HUES48 (cell line): ENCODE data around the gene BMP2.

Experiments
- H3K27ac ChIP-seq: one replicate; pipeline ENCODE4 v1.7.0; 2013; ENCODE audit warnings: low read depth, low read length, inconsistent platforms
- H3K27me3 ChIP-seq: 2 replicates; pipeline ENCODE4 v1.6.1; 2013; ENCODE audit warnings: mild to moderate bottlenecking, low read length; ENCODE audit not compliant: control insufficient read depth, insufficient read depth
- H3K36me3 ChIP-seq: 2 replicates; pipeline ENCODE4 v1.6.1; 2013; ENCODE audit warnings: low read length; ENCODE audit not compliant: control insufficient read depth, insufficient read depth
- H3K4me1 ChIP-seq: 2 replicates; pipeline ENCODE4 v1.6.1; 2013; ENCODE audit warnings: mild to moderate bottlenecking, low read length; ENCODE audit not compliant: control insufficient read depth, insufficient read depth
- H3K4me3 ChIP-seq: 2 replicates; pipeline ENCODE4 v1.5.1; 2013; ENCODE audit warnings: mild to moderate bottlenecking, low read depth, low read length
- H3K9ac ChIP-seq: 2 replicates; pipeline ENCODE4 v1.6.1; 2013; ENCODE audit warnings: mild to moderate bottlenecking, low read depth, low read length, moderate library complexity
- H3K9me3 ChIP-seq: 2 replicates; pipeline ENCODE4 v1.6.1; 2013; ENCODE audit warnings: low read length; ENCODE audit not compliant: control insufficient read depth, insufficient read depth

BMP2 gene

GRCh38 chr20:6767536-6768227 is at the start of gene BMP2:
TSS of gene BMP2 (plus strand) at chr20:6767686. CDS start at chr20:6770127, 2,441 bp downstream.
- peaks cover 13% of the 10 kb centered on the region for H3K36me3 ChIP-seq
- peaks cover 52% of the 10 kb centered on the region for H3K27me3 ChIP-seq
- H3K4me1 ChIP-seq: peaks cover 46% of the 10 kb centered on the region
- peak within 1 kb of the TSS; percentile 15 for H3K27ac ChIP-seq
- H3K4me3 ChIP-seq: peak within 1 kb of the TSS; percentile 71
- H3K9me3 ChIP-seq: no peaks in the 10 kb centered on the region
- no peak within 1 kb of the TSS for H3K9ac ChIP-seq

DNA sequence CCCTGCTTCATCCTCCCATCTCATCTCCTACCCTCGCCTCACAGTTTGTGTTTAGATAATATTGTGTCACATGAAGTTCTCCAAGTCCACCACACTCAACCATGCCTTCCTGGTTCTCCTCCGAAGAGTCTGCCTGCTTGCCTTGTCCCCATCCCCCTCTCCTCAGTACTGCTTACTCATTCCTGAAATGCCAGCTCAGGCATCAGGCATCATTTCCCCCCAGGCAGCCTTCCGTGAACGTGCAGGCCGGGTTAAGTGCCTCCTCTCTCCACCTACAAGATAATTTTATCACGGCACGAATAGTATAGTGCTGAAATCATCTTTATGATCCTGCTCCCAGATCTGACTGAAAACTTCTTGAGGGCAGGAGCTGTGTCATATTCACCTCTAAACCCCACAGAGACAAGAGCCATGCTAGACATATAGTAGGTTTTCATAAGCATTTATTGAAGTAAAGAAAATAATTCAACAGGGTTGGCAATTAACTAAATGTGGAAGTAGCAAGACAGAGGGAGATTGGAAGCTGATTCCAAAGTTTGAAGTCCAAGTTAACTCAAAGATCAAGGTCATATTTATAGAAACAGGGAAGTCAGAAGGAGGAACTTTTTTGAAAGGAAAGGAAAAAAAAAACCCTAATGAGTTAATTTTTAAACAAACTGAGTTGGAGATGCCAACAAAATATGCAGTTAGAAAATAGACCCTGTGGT is 48.7 kb upstream of the BMP2 start:
- H3K9me3 ChIP-seq: no peaks in the 10 kb centered on the region
- H3K4me3 ChIP-seq: no peak overlapping the region
- no peaks in the 10 kb centered on the region for H3K27me3 ChIP-seq
- H3K36me3 ChIP-seq: no peaks in the 10 kb centered on the region
- no peak overlapping the region for H3K27ac ChIP-seq
- H3K4me1 ChIP-seq: no peaks in the 10 kb centered on the region
- no peak overlapping the region for H3K9ac ChIP-seq

GRCh38 chr20:6719369-6719721 is 48.1 kb upstream of the BMP2 start:
- no peak overlapping the region for H3K9ac ChIP-seq
- H3K4me3 ChIP-seq: no peak overlapping the region
- H3K27me3 ChIP-seq: no peaks in the 10 kb centered on the region
- H3K36me3 ChIP-seq: no peaks in the 10 kb centered on the region
- no peak overlapping the region for H3K27ac ChIP-seq
- no peaks in the 10 kb centered on the region for H3K4me1 ChIP-seq
- no peaks in the 10 kb centered on the region for H3K9me3 ChIP-seq

- H3K9me3 ChIP-seq: no peaks in the 10 kb centered on the region
- H3K27me3 ChIP-seq: no peaks in the 10 kb centered on the region
- H3K27ac ChIP-seq: no peak overlapping the region
- H3K4me3 ChIP-seq: no peak overlapping the region
- H3K36me3 ChIP-seq: no peaks in the 10 kb centered on the region
- no peaks in the 10 kb centered on the region for H3K4me1 ChIP-seq
- H3K9ac ChIP-seq: no peak overlapping the region
Measured at GRCh38 chr20:6726761-6727160, 40.7 kb upstream of the BMP2 start.

GRCh38 chr20:6730672-6731328 is 36.7 kb upstream of the BMP2 start:
- Histone ChIP-seq H3K9me3 (0 out of 2 replicates have a peak, but pooled peaks cover 2% of the 10 kb centered on the region), H3K27ac (no peak overlapping the region), H3K27me3 (no peaks in the 10 kb centered on the region), H3K36me3 (no peaks in the 10 kb centered on the region), H3K4me1 (peaks cover under 1% of the 10 kb centered on the region; the same call in 1 of the 2 replicates), H3K4me3 (no peak overlapping the region), H3K9ac (no peak overlapping the region)

- Histone ChIP-seq H3K9ac (no peak overlapping the region), H3K27me3 (no peaks in the 10 kb centered on the region), H3K4me1 (peaks cover 13% of the 10 kb centered on the region; the same call in 1 of the 2 replicates), H3K36me3 (no peaks in the 10 kb centered on the region), H3K27ac (no peak overlapping the region), H3K9me3 (0 out of 2 replicates have a peak, but pooled peaks cover 2% of the 10 kb centered on the region), H3K4me3 (no peak overlapping the region)
Measured at GRCh38 chr20:6732001-6732447, 35.5 kb upstream of the BMP2 start.

GRCh38 chr20:6732851-6733250 is 34.6 kb upstream of the BMP2 start:
- Histone ChIP-seq H3K9ac (no peak overlapping the region), H3K9me3 (0 out of 2 replicates have a peak, but pooled peaks cover 2% of the 10 kb centered on the region), H3K4me1 (peaks cover 13% of the 10 kb centered on the region; the same call in 1 of the 2 replicates), H3K36me3 (no peaks in the 10 kb centered on the region), H3K4me3 (no peak overlapping the region), H3K27ac (no peak overlapping the region), H3K27me3 (no peaks in the 10 kb centered on the region)

- Histone ChIP-seq H3K4me3 (no peak overlapping the region), H3K27ac (no peak overlapping the region), H3K9me3 (0 out of 2 replicates have a peak, but pooled peaks cover 2% of the 10 kb centered on the region), H3K27me3 (no peaks in the 10 kb centered on the region), H3K4me1 (peaks cover 13% of the 10 kb centered on the region; the same call in 1 of the 2 replicates), H3K36me3 (no peaks in the 10 kb centered on the region), H3K9ac (no peak overlapping the region)
Measured at GRCh38 chr20:6733965-6734364, 33.5 kb upstream of the BMP2 start.

GRCh38 chr20:6735942-6736845 is 31.3 kb upstream of the BMP2 start:
- Histone ChIP-seq H3K9me3 (0 out of 2 replicates have a peak, but pooled peaks cover 2% of the 10 kb centered on the region), H3K9ac (no peak overlapping the region), H3K27me3 (no peaks in the 10 kb centered on the region), H3K4me1 (peaks cover 13% of the 10 kb centered on the region; the same call in 1 of the 2 replicates), H3K27ac (no peak overlapping the region), H3K4me3 (no peak overlapping the region), H3K36me3 (no peaks in the 10 kb centered on the region)

DNA sequence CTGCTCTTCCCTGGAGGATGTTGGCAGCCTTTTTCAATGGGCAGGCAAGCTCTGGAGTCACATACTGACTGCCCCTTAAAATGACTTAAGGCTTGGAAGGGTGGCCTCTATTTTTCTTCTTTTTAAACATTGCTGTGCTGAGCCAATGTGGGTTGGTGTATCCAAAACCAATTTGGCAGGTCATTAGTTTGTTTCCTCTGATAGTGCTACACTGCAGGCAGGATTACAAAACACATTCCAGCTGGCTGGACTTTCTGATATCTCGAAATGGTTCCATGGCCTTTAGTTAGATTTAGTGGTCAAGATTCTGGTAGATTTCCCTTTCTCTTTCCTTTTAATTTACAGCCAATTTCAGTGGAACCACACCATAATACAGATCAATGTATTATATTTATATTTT is 28.1 kb upstream of the BMP2 start:
- H3K36me3 ChIP-seq: no peaks in the 10 kb centered on the region
- peaks cover 13% of the 10 kb centered on the region; the same call in 1 of the 2 replicates for H3K4me1 ChIP-seq
- no peak overlapping the region for H3K27ac ChIP-seq
- no peak overlapping the region for H3K9ac ChIP-seq
- H3K4me3 ChIP-seq: no peak overlapping the region
- no peaks in the 10 kb centered on the region for H3K27me3 ChIP-seq
- H3K9me3 ChIP-seq: 0 out of 2 replicates have a peak, but pooled peaks cover 2% of the 10 kb centered on the region
